ENCODE results near the gene LGR5. TPM values are rescaled to one million over a fixed set of nuclear protein-coding genes. Genes with fewer than 3 reads are reported as not detected.

LGR5 gene
- total and polyA plus RNA-seq, 2 of the 8 experiments (the other 6 are each of a cell fraction or from before 2014, with no cell fraction given): 0.08 to 0.19 TPM

DNA sequence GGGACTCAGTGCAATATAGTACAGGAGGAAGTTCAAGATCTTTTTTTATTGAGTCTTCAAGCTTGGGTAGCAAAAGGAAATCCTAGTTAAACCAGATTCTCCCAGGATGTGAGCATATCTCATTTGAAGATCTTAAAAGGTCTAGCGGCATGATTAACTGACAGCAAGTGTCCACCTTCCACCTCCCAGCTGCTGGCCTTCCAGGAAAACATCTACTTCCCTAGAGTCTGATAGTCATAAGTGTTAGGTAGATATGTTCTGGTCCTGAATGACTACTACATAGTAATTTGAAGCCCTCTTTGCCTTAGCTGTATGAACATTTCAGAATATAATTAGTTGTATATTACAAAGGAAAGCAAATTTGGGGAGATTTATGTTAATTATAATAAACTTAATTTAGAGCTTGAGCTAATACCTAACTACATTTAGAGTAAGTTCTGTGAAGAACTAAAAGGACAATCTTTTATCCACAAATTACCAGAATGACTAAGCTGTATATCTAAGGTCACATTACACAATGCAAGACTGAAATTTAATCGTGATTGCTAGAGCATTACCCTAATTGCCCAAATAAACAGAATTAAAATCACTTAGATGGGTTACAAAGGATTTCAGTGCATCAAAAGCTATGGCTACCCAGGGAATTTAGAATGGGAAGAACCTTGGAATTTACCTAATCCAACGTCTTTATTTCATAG, 9.9 kb downstream of the LGR5 start (continued):
- TF ChIP-seq BCL11A (IDR thresholded peaks at IDR 0.05; ENCODE audit: low read depth in 2 of 2, low read length in 2 of 2): no peak
